Adipocyte (in vitro differentiated cells): ENCODE measurements around the gene SLC9C2.
"Not testable (repeated sequence)": the region's sequence is repeated elsewhere in the genome, so short reads cannot be mapped to it uniquely, and the experiment has no call there.

ENCODE experiments used
- DNase-seq: peaks from one replicate; pipeline ENCODE4 v3.0.0-alpha.2; 2015; ENCODE audit warnings: low read depth
- H3K27me3 ChIP-seq: replicated peaks from 2 replicates; pipeline ENCODE4 v1.7.0; 2013; ENCODE audit warnings: mild to moderate bottlenecking, low read length, moderate library complexity; ENCODE audit not compliant: control insufficient read depth, insufficient read depth
- H3K36me3 ChIP-seq: 2 replicates; pipeline ENCODE4 v1.7.0; 2013; ENCODE audit warnings: low read length, mild to moderate bottlenecking, moderate library complexity; ENCODE audit not compliant: control insufficient read depth, insufficient read depth, severe bottlenecking
- H3K4me1 ChIP-seq: 2 replicates; pipeline ENCODE4 v1.7.0; 2013; ENCODE audit warnings: mild to moderate bottlenecking, low read length, moderate library complexity; ENCODE audit not compliant: control insufficient read depth, insufficient read depth
- H3K4me3 ChIP-seq: 2 replicates; pipeline ENCODE4 v1.7.0; 2013; ENCODE audit warnings: mild to moderate bottlenecking, low read length, moderate library complexity
- H3K9ac ChIP-seq: 2 replicates; pipeline ENCODE4 v1.7.0; 2013; ENCODE audit warnings: mild to moderate bottlenecking, low read length, moderate library complexity
- H3K9me3 ChIP-seq: 2 replicates; pipeline ENCODE4 v1.7.0; 2013; ENCODE audit warnings: mild to moderate bottlenecking, low read length, moderate library complexity; ENCODE audit not compliant: control insufficient read depth

The SLC9C2 gene, protein sequence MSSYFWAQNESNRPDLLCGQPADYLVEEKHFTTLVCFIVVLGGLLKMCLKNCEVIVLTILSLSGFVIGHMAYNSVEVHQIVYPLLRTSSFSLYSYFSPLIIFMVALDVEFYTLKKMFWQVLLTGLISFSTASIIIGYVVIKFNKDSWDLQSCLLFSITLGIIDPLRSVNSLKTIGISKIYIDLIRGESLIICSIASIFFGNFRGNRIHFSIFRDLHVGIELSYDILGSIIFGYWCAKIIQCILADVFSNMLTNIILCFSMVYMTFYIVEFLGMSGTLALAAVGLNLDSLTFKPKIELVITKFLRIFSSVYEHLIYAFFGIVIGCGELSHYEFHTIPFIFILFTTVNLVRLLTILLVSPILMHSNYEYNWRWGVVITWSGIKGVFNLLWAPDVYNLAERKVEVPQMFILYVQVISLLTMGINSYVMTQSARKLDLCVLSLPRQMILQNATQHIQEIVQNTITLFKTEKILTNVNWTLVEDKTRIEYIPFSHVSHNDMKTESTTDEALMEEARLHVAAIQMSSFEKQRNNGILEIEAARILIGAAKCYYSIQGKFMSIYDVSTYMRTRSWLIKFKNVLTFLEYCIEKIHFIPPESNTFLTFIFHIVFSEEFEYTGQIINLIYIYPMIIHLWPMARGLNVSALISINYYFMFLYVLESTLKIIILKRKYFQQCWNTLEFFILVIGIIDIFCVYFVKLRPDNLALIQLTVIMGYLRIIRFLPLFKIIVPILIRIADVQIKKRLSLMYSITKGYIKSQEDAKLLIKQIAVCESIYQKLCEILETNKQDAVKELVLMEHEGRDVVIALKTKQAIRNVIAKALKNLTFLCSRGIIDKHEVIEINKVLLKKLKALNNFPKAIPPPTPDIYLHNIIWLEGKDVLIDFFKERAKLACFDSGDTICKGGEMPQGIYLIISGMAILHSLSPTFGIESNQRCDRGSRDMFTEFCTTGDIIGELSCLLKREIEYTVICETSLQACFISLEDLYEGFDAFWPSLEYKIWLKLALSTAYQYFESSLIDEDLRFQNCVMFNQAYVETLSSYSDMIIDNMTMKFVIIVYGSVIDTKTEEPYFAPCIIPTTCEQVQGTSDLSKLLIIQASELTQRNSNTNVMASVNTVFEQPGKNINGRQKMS

DNA sequence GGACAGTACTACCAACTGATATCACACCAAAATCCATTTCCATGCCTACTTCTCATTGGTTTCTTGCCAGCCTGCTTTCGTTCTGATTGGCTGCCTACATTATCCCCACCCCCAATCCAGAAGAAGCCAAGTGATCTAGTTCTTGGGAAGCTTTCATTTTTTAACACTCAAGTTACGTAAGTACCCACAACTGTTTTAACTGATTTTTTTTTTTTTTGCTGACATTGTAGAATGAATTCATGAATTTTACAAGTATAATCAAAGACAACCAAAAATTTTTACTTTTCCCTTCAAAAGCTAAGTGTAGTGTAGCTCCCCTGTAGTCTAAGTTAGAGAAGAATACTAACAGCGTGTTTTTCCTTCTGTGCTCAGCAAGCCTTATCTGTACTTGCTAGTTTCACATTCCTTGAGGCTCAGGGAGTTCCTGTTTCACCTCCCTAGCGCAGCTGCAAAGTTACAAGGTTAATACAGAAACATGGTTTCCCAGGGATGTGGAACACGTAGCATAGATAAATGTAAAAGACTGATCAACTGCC lies at the start of gene SLC9C2:
Gene SLC9C2 (minus strand): TSS at position 17 of the 536 bp plus-strand sequence. CDS start 1,296 bp downstream, outside the sequence.
- Histone ChIP-seq H3K9me3 (no peaks in the 10 kb centered on the region), H3K4me1 (no peaks in the 10 kb centered on the region), H3K36me3 (no peaks in the 10 kb centered on the region), H3K27me3 (no peaks in the 10 kb centered on the region), H3K4me3 (peak within 1 kb of the TSS; percentile 71), H3K9ac (peak within 1 kb of the TSS; percentile 36)
- DNase-seq, result no peak

DNA sequence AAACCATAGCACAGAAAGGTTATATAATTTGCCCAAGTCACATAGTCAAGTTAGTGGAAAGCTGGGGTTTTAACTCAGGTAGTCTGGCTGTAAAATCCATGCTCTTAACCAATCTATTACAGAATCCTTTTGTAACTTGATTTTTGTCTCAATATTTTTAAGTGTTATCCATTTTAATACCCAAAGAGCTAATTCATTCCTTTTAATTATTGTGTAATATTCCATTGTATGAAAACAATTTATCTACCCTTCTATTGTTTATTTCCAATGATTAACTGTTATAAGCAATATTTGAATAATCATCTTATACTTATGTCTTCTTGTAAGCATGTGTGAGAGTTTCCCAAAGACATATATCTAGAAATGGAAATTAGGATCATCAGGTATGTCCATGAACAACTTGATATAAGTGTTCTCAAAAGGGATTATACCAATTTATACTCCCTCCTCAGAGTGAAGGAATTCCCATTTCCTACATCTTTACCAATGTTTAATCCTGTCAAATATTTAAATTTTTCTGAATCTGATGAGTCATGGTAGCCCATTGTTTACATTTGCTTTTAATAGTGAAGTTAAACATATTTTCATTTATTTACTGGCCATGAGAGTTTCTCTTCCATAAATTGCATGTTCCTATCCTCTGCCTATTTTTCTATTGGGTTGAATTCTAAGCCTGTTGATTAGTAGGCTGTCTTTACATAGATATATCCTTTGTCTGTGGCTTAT lies 46.2 kb upstream of the SLC9C2 start:
- no peak overlapping the region for H3K9ac ChIP-seq
- no peaks in the 10 kb centered on the region for H3K36me3 ChIP-seq
- no peaks in the 10 kb centered on the region for H3K4me1 ChIP-seq
- H3K9me3 ChIP-seq, result no peaks in the 10 kb centered on the region
- no peaks in the 10 kb centered on the region for H3K27me3 ChIP-seq
- no peak for DNase-seq
- no peak overlapping the region for H3K4me3 ChIP-seq

DNA sequence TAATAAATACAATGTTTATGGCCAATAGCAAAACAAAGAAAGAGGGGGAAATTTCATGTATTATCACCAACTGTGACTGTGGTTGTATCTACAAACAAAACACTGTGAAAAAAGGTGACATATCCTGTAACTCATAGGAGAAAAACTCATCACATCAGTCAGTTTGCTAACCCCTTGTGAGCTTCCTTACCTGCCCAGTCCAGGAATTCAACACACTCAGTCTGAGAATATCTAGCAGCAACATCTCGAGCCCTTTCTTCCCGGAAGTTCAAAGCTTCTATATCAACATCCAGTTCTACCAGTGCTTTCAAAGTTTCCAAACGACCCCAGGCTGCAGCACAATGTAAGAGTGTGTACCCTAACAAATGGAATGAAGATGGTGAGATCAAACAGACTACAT lies 43.8 kb upstream of the SLC9C2 start:
- Histone ChIP-seq H3K27me3 (no peaks in the 10 kb centered on the region), H3K4me3 (no peak overlapping the region), H3K36me3 (no peaks in the 10 kb centered on the region), H3K4me1 (no peaks in the 10 kb centered on the region), H3K9me3 (peaks cover 6% of the 10 kb centered on the region), H3K9ac (no peak overlapping the region)
- no peak for DNase-seq

DNA sequence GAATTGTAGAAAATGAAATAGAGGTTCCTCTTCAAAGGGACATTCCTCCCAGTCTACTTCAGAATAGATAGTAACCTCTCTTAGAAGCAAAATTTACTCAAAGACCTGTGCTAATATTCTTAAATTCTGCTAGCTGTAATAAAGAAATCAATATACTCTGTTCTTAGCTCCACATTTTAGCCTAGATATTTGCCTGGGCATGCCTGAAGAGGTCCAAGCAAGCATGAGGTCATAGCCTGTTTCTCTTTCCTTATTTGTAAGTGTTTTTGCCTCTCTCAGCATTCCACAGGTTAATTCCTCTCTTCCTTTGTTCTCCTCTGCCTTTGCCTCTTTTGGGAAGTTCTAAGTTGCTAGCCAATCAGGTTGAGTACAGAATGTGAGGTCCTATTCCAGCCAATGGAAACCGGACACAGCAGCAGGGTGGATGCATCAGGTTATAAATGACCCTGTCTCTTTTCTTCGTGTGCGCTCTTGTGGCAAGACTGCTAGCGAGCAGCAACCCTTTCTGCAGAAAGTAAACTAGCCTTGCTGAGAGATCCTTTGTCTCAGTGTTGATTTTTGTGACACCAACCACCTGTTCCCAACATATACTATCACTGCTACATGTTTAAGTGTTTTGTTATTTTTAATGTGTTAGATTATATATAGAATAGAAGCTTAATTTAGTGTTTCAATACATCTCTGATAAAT lies 39.7 kb upstream of the SLC9C2 start:
- not testable (repeated sequence) for H3K4me3 ChIP-seq, H3K27me3 ChIP-seq, H3K36me3 ChIP-seq, H3K4me1 ChIP-seq, H3K9ac ChIP-seq, DNase-seq
- peaks cover 12% of the 10 kb centered on the region for H3K9me3 ChIP-seq

DNA sequence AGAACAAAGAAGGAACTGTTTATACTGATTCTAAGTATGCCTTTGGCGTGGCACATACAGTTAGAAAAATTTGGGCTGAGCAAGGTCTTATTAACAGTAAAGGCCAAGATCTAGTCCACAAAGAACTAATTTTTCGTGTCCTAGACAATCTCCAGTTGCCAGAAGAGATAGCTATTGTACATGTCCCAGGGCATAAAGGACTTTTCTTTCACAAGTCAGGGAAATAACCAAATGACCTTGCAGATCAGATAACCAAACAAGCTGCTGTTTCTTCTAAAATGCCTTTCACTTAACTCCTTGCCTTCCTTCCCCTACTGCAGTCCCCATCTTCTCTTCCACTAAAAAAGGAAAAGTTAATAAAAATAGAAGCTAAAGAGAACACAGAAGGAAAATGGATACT lies 36.2 kb upstream of the SLC9C2 start:
- Histone ChIP-seq H3K27me3 (no peaks in the 10 kb centered on the region), H3K9ac (no peak overlapping the region), H3K9me3 (peaks cover 17% of the 10 kb centered on the region), H3K36me3 (no peaks in the 10 kb centered on the region), H3K4me3 (no peak overlapping the region), H3K4me1 (no peaks in the 10 kb centered on the region)
- no peak for DNase-seq

DNA sequence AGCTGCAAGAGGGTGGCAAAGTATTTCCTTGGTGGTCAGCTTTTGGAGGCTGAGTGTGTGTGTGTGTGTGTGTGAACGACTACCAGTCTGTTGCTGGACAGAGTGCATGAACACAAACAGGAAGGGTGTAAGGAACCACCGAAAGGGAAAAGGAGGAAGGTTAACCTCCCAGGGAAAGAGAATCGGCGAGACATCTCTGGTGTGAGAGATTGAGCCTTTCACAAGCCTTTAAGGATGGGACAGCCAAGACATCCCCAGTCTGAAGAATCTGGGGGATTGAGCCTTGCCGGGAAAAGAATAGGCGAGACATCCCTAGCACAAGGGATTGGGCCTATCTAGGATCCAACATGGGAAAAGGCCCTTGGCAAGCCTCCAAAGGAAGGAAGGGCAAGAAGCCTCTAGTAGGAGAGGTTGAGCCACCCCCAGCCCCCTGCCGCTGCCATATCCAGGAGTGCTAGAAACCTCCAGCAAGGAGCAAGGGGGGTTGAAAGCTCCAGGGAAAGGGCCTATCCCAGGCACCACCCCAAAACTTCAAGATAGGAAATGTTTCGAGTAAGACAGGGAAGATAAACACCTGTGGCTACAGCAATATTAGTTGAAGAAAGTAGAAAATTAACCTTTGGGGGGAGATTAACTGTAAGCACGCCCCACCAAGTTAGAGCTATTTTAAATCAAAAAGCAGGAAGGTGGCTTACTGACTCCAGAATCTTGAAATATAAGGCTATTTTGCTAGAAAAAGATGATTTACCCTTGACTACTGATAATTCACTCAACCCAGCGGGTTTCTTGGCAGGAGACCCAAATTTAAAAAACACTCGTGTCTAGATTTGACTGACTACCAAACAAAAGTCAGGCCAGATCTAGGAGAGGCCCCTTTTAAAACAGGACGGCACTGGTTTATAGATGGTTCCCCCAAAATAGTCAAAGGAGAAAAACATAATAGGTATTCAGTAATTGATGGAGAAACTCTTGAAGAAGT lies 35.5 kb upstream of the SLC9C2 start:
- no peaks in the 10 kb centered on the region for H3K4me1 ChIP-seq
- no peak for DNase-seq
- H3K36me3 ChIP-seq, result no peaks in the 10 kb centered on the region
- H3K9me3 ChIP-seq, result peaks cover 17% of the 10 kb centered on the region
- H3K27me3 ChIP-seq, result no peaks in the 10 kb centered on the region
- no peak overlapping the region for H3K4me3 ChIP-seq
- no peak overlapping the region for H3K9ac ChIP-seq

DNA sequence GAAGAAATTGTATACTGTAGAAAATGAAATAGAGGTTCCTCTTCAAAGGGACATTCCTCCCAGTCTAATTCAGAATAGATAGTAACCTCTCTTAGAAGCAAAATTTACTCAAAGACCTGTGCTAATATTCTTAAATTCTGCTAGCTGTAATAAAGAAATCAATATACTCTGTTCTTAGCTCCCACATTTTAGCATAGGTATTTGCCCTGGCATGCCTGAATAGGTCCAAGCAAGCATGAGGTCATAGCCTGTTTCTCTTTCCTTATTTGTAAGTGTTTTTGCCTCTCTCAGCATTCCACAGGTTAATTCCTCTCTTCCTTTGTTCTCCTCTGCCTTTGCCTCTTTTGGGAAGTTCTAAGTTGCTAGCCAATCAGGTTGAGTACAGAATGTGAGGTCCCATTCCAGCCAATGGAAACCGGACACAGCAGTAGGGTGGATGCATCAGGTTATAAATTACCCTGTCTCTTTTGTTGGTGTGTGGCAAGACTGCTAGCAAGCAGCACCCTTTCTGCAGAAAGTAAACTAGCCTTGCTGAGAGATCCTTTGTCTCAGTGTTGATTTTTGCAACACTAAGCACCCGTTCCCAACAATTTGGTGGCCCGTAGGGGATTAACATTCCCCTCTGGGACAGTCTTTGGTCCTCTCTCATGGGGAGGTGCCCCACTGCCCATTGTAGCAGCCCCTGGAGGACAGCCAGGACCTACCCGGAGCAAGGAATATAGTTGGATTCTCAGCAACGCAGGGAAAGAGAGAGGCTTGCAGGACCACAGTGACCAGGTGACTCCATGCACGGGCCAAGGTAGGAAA lies 34.6 kb upstream of the SLC9C2 start:
- H3K36me3 ChIP-seq, H3K4me1 ChIP-seq, H3K4me3 ChIP-seq, H3K27me3 ChIP-seq, H3K9ac ChIP-seq, DNase-seq: not testable (repeated sequence)
- peaks cover 14% of the 10 kb centered on the region for H3K9me3 ChIP-seq

DNA sequence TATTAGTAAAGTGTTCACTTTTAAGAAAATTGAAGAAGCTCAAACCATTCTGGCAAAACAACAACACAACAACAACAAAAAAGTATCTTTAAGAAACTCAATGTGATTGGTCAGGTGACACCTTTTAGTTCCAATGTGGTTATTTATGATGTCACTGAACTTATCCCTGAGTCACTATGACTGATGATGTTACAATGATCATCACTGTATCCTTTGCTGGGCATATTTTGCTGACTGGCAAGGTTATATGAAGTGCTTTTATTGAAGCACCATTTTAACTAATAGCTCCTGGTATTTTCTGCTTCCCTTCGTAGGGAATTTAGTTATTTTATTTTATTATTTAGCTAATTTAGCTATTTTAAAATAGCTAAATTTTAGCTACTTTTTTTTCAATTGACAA lies 32.2 kb upstream of the SLC9C2 start, which contains the start of gene TEX50:
Gene TEX50 (plus strand): TSS at position 223 of the 400 bp plus-strand sequence. CDS start 184 bp downstream, outside the sequence.
- no peaks in the 10 kb centered on the region for H3K27me3 ChIP-seq
- H3K4me1 ChIP-seq, result no peaks in the 10 kb centered on the region
- H3K36me3 ChIP-seq, result no peaks in the 10 kb centered on the region
- no peak within 1 kb of the TSS for H3K4me3 ChIP-seq
- DNase-seq, result no peak
- H3K9me3 ChIP-seq, result peaks cover 11% of the 10 kb centered on the region
- no peak within 1 kb of the TSS for H3K9ac ChIP-seq

DNA sequence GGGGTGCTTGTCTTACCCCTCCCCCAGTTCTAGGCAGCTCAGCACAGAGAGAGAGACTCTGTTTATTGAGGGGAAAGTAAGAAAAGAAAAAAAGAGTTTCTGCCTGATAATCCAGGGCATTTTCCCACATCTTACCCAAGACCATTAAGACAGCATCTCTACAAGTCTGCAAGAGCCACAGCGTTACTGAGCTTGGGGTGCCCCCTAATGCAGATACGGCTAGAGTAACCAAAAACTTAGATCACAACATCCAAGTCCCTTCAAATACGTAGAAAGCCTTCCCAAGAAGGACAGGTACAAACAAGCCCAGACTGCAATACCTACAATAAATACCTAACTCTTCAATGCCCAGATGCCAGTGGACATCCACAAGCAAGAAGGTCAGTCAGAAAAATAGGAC lies 26.0 kb upstream of the SLC9C2 start:
- DNase-seq, result no peak

More for the DNA sequence above, 26.0 kb upstream of the SLC9C2 start:
- no peaks in the 10 kb centered on the region for H3K4me1 ChIP-seq
- no peaks in the 10 kb centered on the region for H3K27me3 ChIP-seq
- no peak overlapping the region for H3K4me3 ChIP-seq
- H3K36me3 ChIP-seq, result no peaks in the 10 kb centered on the region
- H3K9ac ChIP-seq, result no peak overlapping the region
- no peaks in the 10 kb centered on the region for H3K9me3 ChIP-seq
